GM18517 (cell line): ENCODE measurements around the gene TECTB.

Experiments
- ATAC-seq: cut with Tn5 transposase; IDR thresholded peaks from one replicate; pipeline ENCODE4 v1.9.1; 2021; ENCODE audit warnings: mild to moderate bottlenecking, moderate library complexity; ENCODE audit not compliant: unreplicated experiment

The TECTB gene

DNA sequence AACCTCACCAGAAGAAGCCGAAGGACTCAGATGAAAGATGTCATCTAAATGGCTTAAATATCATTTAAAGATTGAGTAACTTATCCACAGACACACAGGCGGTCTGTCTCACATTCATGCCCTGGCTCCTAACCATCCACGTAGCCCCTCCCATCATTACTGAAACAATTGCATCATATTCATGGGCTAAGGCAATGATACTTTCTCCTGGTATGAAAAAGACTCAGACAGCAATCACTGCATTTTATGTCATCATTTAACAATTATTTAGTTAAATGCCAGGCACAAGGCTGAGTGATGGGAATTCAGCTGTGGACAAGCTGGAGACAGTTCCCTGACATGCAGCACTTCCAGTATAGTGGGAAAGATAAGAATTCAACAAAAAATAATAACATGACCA, 11.2 kb upstream of the TECTB start:
- ATAC-seq = no peak

DNA sequence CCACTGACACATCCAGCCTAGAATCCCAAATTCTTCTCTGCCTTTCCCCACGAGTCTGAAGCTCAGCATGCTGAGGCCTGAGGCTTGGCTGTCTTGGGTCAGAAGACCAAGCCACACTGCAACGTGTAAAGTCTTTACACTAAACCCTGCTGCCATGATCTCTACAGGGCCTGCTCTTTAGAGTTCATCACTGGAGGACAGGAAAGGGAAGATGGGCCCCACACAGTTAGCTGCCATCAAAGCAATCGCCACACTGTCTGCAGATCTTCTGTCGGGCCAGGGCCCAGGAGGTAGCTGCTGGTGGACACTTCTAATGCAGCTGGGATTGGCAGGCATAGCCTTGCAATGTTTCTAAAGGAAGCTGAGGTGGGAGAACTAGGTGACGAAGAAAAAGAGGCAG, 8.4 kb upstream of the TECTB start:
- no peak for ATAC-seq

DNA sequence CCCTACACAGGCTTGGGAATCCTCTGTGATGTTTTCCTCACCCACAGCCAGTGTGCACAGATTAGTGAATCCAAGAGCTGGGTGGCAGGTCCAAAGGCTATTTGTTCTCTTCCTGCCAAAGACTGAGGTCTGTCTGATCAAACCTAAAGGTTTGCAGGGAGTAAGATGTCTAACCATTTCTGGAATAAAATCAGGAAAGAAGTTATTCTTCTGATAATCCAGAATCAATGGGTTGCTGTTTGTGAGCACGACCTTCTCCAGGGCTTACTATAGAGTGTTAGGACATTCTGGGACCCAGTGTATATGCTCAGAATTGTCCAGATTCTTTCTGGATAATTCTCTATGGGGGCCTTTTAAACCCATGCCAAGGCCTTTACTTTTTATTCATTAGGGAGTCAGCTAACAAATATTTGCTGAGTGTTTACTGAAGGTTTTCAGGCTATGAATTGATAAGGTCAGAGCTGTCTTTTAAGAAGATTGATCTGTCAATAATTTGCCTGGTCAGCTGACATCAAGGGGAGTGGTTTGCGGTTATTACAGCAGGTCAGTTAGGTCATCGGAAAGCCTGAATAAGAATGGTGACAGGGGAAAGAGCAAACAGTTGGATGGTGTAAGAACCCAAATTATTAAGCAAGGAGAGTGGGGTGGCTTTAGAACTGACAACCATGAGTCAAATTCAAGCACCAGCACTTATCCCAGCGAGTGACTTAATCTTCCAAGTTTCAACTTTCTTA, 7.5 kb upstream of the TECTB start:
- no peak for ATAC-seq

- no peak for ATAC-seq
These were observed 4.3 kb upstream of the TECTB start for GRCh38 chr10:112278871-112279270.

- ATAC-seq = no peak
These were observed 3.8 kb upstream of the TECTB start for GRCh38 chr10:112279433-112279832.

DNA sequence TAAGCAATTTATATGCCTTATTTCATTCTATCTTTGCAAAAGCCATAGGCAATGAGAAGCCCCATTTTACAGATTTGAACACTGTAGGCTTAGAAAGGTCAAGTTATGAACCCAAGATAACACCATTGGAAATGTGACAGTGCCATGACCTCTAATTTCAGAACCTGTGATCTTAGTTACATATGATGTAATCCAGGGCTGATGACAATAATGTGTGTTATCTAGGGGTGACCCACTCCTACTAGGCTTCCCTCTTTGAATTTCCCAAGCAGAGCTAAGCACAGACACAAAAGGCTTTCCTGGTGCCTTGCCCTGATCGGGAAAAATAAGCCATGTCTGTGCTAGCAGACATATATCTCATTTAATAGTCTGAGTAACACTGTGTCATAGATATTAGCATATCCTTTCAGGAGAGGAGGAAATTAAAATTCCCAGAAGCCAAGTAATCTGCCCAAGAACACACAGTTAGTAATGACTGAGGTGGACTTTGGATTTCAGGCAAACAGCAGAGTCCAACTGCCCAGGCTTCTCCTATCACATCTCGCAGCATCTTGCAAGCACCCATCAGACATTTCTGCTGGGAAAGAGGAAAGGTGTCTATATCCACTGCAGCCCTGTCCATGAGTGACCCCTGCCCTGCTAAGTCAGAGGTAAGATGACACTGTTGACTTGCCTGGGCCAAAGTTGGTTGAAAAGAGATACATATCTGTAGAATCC, 2.8 kb upstream of the TECTB start:
- no peak for ATAC-seq

- ATAC-seq = no peak
These were observed 1.1 kb upstream of the TECTB start for GRCh38 chr10:112282086-112282485.

DNA sequence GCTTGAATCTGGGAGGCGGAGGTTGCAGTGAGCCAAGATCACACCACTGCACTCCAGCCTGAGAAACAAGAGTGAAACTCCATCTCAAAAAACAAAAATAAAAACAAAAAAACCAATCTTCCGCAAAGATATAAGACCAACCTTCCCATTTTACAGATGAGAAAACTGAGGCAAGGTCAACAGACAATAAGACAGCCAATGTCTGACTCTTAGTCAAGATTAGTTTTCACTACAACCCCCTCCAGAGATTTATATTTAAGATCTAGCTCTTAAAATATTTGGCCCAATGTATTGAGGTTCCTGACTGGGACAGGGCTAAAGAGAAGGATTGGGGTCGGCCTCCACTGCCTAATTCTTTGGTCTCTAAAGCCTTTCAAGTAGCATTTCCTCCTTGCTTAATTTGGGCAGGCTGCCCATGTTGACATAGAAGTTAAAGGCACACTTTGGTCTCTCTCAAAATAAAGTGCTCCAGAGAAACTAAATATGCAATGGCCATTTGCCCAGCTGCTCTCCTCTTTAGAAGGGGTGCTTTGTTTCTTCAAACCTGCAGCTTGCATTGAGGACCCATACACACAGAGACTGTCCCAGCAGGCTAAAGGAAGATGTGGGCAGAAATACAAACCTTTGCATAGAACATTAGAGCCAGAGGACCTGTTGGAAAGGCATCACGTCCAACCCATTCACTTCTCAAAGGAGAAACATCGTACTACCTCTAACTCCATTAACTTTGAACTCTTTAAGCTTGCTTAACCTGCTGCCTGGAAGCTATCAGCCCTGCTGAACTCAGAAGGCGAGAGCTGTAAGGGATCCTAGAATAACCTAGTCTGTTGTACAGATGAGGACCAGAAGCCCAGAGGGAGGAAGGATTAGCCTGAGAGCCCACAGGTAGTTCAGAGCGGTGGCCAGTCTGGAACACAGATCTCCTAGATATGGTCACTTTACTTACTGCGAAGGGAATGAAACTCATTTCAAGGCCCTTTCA, 3.9 kb downstream of the TECTB start:
- no peak for ATAC-seq

- no peak for ATAC-seq
These were observed 4.6 kb downstream of the TECTB start for GRCh38 chr10:112287844-112288243.

GRCh38 chr10:112288486-112288885, 5.3 kb downstream of the TECTB start:
- ATAC-seq = no peak

GRCh38 chr10:112289373-112290053, 6.3 kb downstream of the TECTB start:
- ATAC-seq = no peak

- no peak for ATAC-seq
These were observed 6.8 kb downstream of the TECTB start for GRCh38 chr10:112290054-112290373.

DNA sequence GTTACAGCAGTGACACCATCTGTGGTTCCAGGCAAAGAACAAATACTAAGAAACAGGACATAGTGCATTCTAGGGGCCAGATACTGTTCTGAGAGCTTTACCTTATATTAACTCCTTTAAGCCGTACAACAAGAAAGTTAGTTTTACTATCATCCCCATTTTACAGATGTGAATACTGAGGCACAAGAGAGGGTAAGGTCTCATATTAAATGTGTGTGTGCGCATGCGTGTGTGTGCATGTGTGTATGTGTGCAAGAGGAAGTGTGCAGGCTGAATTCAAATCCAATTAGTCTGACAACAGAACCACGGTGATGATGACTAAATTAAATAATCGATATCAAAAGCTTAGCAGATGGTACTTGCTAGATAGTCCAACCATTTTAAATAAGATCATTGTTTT, 11.0 kb downstream of the TECTB start:
- no peak for ATAC-seq

DNA sequence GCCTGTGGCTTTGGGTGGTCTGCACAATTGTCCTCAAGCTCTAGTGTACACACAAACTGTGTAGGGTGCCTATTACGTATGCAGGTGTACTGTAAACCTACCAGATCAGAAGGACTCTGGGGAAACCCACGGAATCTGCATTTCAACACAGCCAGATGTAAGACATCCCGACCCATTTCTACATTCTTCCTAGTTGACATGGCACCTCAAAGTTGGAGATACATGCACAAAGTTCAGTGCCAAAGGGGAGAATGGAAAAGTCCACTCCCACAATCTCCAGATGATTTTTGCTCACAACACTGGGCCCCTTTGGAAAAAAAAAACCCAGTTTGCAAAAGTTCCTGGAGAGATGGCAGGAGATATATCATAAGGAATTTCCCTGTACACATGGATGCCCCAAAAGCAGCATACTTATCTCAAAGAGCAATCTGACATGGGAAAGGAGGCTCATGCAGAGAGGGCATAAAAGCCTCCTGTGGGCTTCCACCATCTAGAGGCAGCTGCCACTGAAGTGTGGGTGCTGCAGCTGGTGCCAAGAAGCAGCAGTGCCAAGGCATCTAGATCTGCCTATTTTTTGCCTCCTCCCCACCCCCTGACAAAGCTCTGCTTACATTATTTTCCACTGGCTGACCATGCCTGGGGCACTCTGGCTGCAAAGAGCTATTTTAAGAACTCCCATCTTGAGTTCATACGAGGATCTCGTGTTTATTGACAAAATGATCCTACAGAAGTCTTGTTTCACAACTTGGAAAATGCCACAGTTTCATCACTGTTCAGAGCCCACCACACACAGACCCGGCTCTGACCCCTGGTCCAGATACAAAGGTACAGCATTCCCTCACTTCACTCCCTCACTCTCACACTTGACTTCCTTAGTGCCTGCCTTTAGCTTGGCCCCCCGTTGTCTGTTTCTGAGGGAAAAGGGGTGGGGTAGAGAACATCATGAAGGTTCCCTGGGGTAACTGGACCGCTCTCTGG, 12.9 kb downstream of the TECTB start:
- ATAC-seq = no peak

- ATAC-seq = no peak
These were observed 13.7 kb downstream of the TECTB start for GRCh38 chr10:112296908-112297331.

DNA sequence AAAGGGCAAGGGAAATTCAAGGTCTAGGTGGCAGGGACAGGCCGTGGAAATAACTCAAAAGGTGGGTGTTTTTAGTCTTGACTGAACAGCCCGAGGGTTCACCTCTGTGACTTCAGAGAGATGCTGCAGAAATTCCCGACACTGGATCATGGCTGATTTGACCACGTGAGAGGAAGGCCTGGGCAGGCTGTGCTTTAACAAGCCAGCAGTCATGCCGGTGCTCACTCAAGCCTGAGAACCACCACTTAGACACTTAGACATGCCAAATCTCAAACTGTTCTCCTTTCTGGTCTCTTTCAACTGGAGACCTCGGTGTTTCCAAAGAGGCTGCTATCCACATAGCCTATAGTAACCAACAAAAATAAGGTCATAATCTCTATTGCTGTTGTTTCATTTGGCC, 15.4 kb downstream of the TECTB start:
- ATAC-seq = no peak

DNA sequence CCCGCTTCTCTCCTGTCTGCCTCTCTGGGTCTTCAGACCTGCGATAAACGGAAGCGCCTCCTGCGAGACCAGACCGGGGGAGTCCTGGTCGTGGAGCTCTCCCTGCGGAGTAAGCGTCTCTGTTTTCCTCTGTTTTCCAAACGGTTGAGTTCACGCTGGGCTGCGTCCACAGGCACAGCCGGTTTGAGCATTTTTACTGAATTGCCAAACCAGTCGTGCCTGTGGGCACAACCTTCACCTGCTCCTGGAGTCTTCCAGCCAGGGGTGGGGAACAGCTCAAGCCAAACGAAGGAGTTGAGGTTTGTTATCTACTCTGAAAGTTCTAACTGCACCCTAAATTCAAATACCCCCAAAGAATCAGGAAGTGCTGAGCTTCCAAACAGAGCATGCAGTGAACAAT, 16.3 kb downstream of the TECTB start:
- no peak for ATAC-seq

DNA sequence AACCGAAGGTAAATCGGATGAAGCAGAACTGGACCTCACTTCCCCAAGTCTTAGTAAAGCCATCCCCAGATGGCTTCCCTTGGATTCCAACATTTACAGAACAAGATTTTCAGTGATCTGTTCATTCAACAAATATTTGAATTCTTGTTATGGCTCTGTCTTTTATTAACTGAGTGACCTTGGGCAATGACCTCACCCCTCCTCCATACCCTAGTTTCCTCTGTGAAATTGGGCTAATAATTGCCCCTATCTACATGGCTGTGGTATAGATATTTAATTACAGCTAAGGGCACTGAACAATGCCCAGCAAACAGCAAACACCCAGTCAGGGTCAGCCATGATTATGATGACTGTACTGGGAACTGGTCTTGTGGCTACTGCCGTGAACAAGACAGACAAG, 19.1 kb downstream of the TECTB start:
- ATAC-seq = no peak

- no peak for ATAC-seq
These were observed 20.3 kb downstream of the TECTB start for GRCh38 chr10:112303528-112303927.
